Right atrium auricular region (tissue), 2 donors: ENCODE data around the gene TRIM40. TPM values are rescaled to one million over a fixed set of nuclear protein-coding genes. Genes with fewer than 3 reads are reported as not detected.

Experiments used
- DNase-seq: peaks from one replicate; pipeline ENCODE4 v3.0.0-alpha.2; 2019; ENCODE audit warnings: low spot score
- H3K27ac ChIP-seq, 2 donors: fragments of 200-600 bp; sonication (generic); 1 replicate in 1 of 2; 2 replicates in 1 of 2; pipeline ENCODE4 v1.5.1; 2016 to 2019
- H3K27me3 ChIP-seq, 2 donors: fragments of 200-600 bp; sonication (generic); one replicate each; pipeline versions ENCODE4 v1.5.1 to v1.6.0; 2017 to 2019
- H3K36me3 ChIP-seq: fragments of 200-600 bp; sonication (generic); one replicate; pipeline ENCODE4 v1.5.1; 2016
- H3K4me1 ChIP-seq, 2 donors: fragments of 200-600 bp; sonication (generic); one replicate each; pipeline versions ENCODE4 v1.5.1 to v1.6.0; 2017 to 2019
- H3K4me3 ChIP-seq, 2 donors: fragments of 200-600 bp; sonication (generic); 1 replicate in 1 of 2; 2 replicates in 1 of 2; pipeline ENCODE4 v1.5.1; 2017 to 2019; ENCODE audit warnings: mild to moderate bottlenecking in 1 of 2, moderate library complexity in 1 of 2
- H3K9me3 ChIP-seq, 2 donors: fragments of 200-600 bp; sonication (generic); one replicate each; pipeline ENCODE4 v1.5.1; 2019
- total RNA-seq, 2 donors: library from RNA; depleted of rRNA; stranded (reverse); fragments of >200 nt; gene quantifications; one replicate each; pipeline ENCODE4 v1.1.0, GENCODE V29; 2016
- TF ChIP-seq, protein P1 (sequence below), 2 donors: fragments of 200-600 bp; sonication (generic); IDR thresholded peaks; one replicate each; pipeline ENCODE4 v1.5.1; 2019; ENCODE audit warnings: antibody characterized with exemption in 2 of 2

The TRIM40 gene
- total RNA-seq, 2 donors from 2014 or later = not detected

DNA sequence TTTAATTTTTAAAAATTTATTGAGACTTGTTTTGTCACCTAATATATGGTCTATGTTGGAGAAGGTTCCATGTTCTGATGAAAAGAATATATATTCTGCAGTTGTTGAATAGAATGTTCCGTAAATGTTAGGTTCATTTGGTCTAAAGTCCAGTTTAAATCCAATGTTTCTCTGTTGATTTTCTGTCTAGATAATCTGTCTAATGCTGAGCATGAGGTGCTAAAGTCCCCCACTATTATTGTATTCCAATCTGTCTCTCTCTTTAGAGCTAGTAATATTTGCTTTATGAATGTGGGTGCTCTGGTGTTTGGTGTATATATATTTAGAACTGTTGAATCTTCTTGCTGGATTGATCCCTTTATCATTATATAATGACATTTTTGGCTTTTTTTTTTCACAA is 42.9 kb downstream of the TRIM40 start:
- TF ChIP-seq, protein P1, sequence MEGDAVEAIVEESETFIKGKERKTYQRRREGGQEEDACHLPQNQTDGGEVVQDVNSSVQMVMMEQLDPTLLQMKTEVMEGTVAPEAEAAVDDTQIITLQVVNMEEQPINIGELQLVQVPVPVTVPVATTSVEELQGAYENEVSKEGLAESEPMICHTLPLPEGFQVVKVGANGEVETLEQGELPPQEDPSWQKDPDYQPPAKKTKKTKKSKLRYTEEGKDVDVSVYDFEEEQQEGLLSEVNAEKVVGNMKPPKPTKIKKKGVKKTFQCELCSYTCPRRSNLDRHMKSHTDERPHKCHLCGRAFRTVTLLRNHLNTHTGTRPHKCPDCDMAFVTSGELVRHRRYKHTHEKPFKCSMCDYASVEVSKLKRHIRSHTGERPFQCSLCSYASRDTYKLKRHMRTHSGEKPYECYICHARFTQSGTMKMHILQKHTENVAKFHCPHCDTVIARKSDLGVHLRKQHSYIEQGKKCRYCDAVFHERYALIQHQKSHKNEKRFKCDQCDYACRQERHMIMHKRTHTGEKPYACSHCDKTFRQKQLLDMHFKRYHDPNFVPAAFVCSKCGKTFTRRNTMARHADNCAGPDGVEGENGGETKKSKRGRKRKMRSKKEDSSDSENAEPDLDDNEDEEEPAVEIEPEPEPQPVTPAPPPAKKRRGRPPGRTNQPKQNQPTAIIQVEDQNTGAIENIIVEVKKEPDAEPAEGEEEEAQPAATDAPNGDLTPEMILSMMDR (IDR thresholded peaks at IDR 0.05) = no peak
- Histone ChIP-seq H3K27ac (no peak overlapping the region), H3K27me3 (no peaks in the 10 kb centered on the region), H3K4me3 (no peak overlapping the region), H3K4me1 (no peaks in the 10 kb centered on the region), H3K9me3 (peaks cover 0 to 8% of the 10 kb centered on the region in 2 donors), H3K36me3 (no peaks in the 10 kb centered on the region)
- no peak for DNase-seq

DNA sequence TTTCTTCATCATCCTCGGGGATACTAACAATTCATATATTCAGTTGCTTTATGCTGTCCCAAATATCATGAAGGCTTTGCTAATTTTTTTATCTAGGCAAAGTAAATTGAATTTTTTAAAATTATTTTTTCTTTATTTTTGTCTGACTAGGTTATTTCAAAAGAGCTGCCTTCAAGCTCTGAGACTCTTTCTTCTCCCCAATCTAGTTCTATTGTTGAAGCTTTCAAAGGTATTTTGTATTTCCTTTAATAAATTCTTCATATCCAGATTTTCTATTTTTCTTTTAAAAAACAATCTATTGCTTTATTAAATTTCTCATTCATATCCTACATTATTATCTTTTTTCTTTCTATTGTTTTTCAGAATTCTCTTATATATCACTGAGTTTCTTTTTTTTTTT is 44.2 kb downstream of the TRIM40 start:
- H3K4me3 ChIP-seq = no peak overlapping the region
- H3K4me1 ChIP-seq = no peaks in the 10 kb centered on the region
- no peaks in the 10 kb centered on the region for H3K36me3 ChIP-seq
- DNase-seq = no peak
- H3K27ac ChIP-seq = no peak overlapping the region
- TF ChIP-seq, protein P1 (IDR thresholded peaks at IDR 0.05) = no peak
- H3K27me3 ChIP-seq = no peaks in the 10 kb centered on the region
- peaks cover 0 to 8% of the 10 kb centered on the region in 2 donors for H3K9me3 ChIP-seq

DNA sequence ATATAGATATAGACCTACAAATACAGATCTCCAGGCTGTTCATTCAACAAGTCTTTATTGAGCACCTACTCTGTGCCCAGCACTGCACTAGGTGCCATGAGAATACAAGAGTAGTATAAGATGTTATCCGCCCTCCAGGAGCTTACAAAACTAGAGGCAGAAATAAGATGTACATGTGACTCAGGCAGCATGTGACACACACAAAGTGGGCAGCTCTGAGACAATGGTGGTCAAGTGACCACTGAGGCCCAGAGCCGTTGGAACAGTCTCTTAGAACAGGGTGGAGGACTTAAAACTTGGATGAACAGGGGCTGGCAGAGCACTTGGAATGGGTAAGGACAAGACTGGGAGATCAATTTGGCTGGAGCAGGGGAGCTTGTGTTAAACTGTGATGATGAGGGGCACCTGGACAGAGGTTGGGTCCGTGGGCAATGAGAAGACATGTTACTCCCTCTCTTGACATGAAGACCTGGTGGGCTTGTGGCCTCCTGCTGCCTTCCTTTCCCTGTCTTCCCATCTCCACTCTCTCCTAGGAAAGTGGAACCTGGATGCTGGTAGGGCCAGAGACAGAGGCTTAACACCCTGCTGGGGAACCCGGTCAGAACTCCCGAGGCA is 48.6 kb downstream of the TRIM40 start:
- TF ChIP-seq, protein P1 (IDR thresholded peaks at IDR 0.05) = no peak
- Histone ChIP-seq H3K9me3 (peaks cover 0 to 7% of the 10 kb centered on the region in 2 donors), H3K4me3 (no peak overlapping the region), H3K27me3 (no peaks in the 10 kb centered on the region), H3K27ac (no peak overlapping the region), H3K36me3 (peaks cover 28% of the 10 kb centered on the region), H3K4me1 (no peaks in the 10 kb centered on the region)
- no peak for DNase-seq

GRCh38 chr6:30185846-30186484 is 50.0 kb downstream of the TRIM40 start:
- H3K27me3 ChIP-seq = no peaks in the 10 kb centered on the region
- H3K36me3 ChIP-seq = peaks cover 34% of the 10 kb centered on the region
- H3K27ac ChIP-seq = no peak overlapping the region
- DNase-seq = no peak
- H3K9me3 ChIP-seq = no peaks in the 10 kb centered on the region
- H3K4me1 ChIP-seq = no peaks in the 10 kb centered on the region
- H3K4me3 ChIP-seq = no peak overlapping the region
- TF ChIP-seq, protein P1 (IDR thresholded peaks at IDR 0.05) = no peak

- TF ChIP-seq, protein P1 (IDR thresholded peaks at IDR 0.05) = no peak
These were observed 52.6 kb downstream of the TRIM40 start for GRCh38 chr6:30188541-30188940.

More at GRCh38 chr6:30188541-30188940, 52.6 kb downstream of the TRIM40 start:
- Histone ChIP-seq H3K9me3 (no peaks in the 10 kb centered on the region), H3K4me1 (no peaks in the 10 kb centered on the region), H3K36me3 (peaks cover 34% of the 10 kb centered on the region), H3K27me3 (no peaks in the 10 kb centered on the region), H3K4me3 (no peak overlapping the region), H3K27ac (no peak overlapping the region)
- no peak for DNase-seq
